Motor neuron (in vitro differentiated cells): ENCODE measurements around the gene RSPH4A. TPM values are rescaled to one million over a fixed set of nuclear protein-coding genes. Genes with fewer than 3 reads are reported as not detected.
A peak's percentile ranks its signal among the peaks of the same experiment; 100 is the strongest.
"Not testable (repeated sequence)": the region's sequence is repeated elsewhere in the genome, so short reads cannot be mapped to it uniquely, and the experiment has no call there.

Source experiments
- ATAC-seq, 8 experiments: fragments of 200-7000 bp; cut with Tn5 transposase; replicated peaks in 6 of 8; 2 replicates each; pipeline ENCODE4 v1.8.0; 2021; ENCODE audit warnings: mild to moderate bottlenecking in 8 of 8, moderate library complexity in 8 of 8
- H3K27ac ChIP-seq, 2 donors: fragments of 250-450 bp; sonication (Bioruptor Pico); 2 replicates each; pipeline ENCODE4 v1.9.0; 2021; ENCODE audit warnings: antibody characterized with exemption in 2 of 2, mild to moderate bottlenecking in 2 of 2, moderate library complexity in 1 of 2
- H3K4me1 ChIP-seq, 2 donors: fragments of 250-450 bp; sonication (Bioruptor Pico); replicated peaks in 1 of 2; 2 replicates each; pipeline ENCODE4 v1.6.1; 2021; ENCODE audit warnings: antibody characterized with exemption in 2 of 2, mild to moderate bottlenecking in 2 of 2, moderate library complexity in 1 of 2
- H3K4me3 ChIP-seq, 5 donors: fragments of 250-450 bp; sonication (Bioruptor Pico); 2 replicates each; pipeline ENCODE4 v1.9.0; 2021; ENCODE audit warnings: antibody characterized with exemption in 5 of 5, mild to moderate bottlenecking in 5 of 5, moderate library complexity in 4 of 5
- WGBS, 10 experiments: fragments of 450-650 bp; shearing (Covaris generic); methylation state at CpG; one replicate each; pipeline ENCODE4 v1.0.0; 2022; 5-methylcytosine and 5-hydroxymethylcytosine counted together
- in situ Hi-C, 9 experiments: fragments of 400-800 bp; cut with MboI; loops; one replicate each; pipeline ENCODE4 v1.15.0; 2021; ENCODE audit warnings: low sequenced_read_pairs in 9 of 9, low pct_unique_long_range_greater_than_20kb in 2 of 9; ENCODE audit not compliant: unreplicated experiment in 9 of 9
- total RNA-seq, 8 experiments: library from RNA; unstranded; fragments of 300-600 nt; gene quantifications; 2 replicates each; pipeline versions ENCODE4 v1.2.3 to v1.2.4, GENCODE V29; 2022

Gene RSPH4A
- total RNA-seq, 8 experiments from 2014 or later = 0.59 to 30.4 (median 1.2) TPM

GRCh38 chr6:116648156-116648555 is 31.9 kb downstream of the RSPH4A start:
- in situ Hi-C loops = no loop called here
- no peak for ATAC-seq
- Histone ChIP-seq H3K4me1 (no peaks in the 10 kb centered on the region), H3K27ac (no peak overlapping the region), H3K4me3 (no peak overlapping the region)
- 68 to 100% (median 77%) methylated on average over 1 to 5 of the region's 5 CpGs for WGBS, 10 experiments

- Histone ChIP-seq H3K4me3 (no peak overlapping the region), H3K4me1 (no peaks in the 10 kb centered on the region), H3K27ac (no peak overlapping the region)
- in situ Hi-C loops = no loop called here
- WGBS, 10 experiments = 83 to 100% (median 97%) methylated on average over 2 to 3 of the region's 3 CpGs; no CpG with 5 or more reads in 1 of the 10 experiments
- no peak for ATAC-seq
These were observed 32.9 kb downstream of the RSPH4A start for GRCh38 chr6:116649129-116649528.

GRCh38 chr6:116651916-116652315 is 35.6 kb downstream of the RSPH4A start:
- ATAC-seq = no peak
- no peak overlapping the region for H3K4me3 ChIP-seq
- in situ Hi-C loops = no loop called here
- H3K4me1 ChIP-seq = no peaks in the 10 kb centered on the region
- 75 to 100% (median 100%) methylated on average over 1 to 4 of the region's 4 CpGs; no CpG with 5 or more reads in 1 of the 10 experiments for WGBS, 10 experiments
- no peak overlapping the region for H3K27ac ChIP-seq

- in situ Hi-C loops = no loop called here
- ATAC-seq = peak in 3 of 8 experiments; percentile 72 to 90 (median 77)
- H3K4me3 ChIP-seq = no peak overlapping the region
- peaks cover 7 to 15% of the 10 kb centered on the region in 2 donors for H3K4me1 ChIP-seq
- H3K27ac ChIP-seq = no peak overlapping the region
These were observed 45.3 kb downstream of the RSPH4A start for GRCh38 chr6:116661594-116661993.

GRCh38 chr6:116662202-116662601 is 45.9 kb downstream of the RSPH4A start:
- Histone ChIP-seq H3K4me1 (peaks cover 11 to 21% of the 10 kb centered on the region in 2 donors), H3K4me3 (no peak overlapping the region), H3K27ac (no peak overlapping the region)
- WGBS, 10 experiments = 40 to 100% (median 83%) methylated on average over 1 of the region's 1 CpG; no CpG with 5 or more reads in 3 of the 10 experiments
- peak in 1 of 8 experiments; percentile 56 for ATAC-seq
- in situ Hi-C loops = no loop called here

- H3K4me3 ChIP-seq = no peak overlapping the region
- ATAC-seq = no peak
- in situ Hi-C loops = no loop called here
- H3K27ac ChIP-seq = no peak overlapping the region
- 75 to 100% (median 98%) methylated on average over 1 to 3 of the region's 3 CpGs for WGBS, 10 experiments
- H3K4me1 ChIP-seq = peaks cover 15 to 26% of the 10 kb centered on the region in 2 donors
These were observed 47.0 kb downstream of the RSPH4A start for GRCh38 chr6:116663308-116663707.

- ATAC-seq, H3K4me3 ChIP-seq, in situ Hi-C loops, H3K27ac ChIP-seq: not testable (repeated sequence)
- WGBS, 10 experiments = 94 to 100% (median 100%) methylated on average over 1 to 2 of the region's 2 CpGs; no CpG with 5 or more reads in 4 of the 10 experiments
- H3K4me1 ChIP-seq = peaks cover 15 to 26% of the 10 kb centered on the region in 2 donors
These were observed 47.9 kb downstream of the RSPH4A start for GRCh38 chr6:116664169-116664568.

GRCh38 chr6:116665464-116665863 is 49.2 kb downstream of the RSPH4A start:
- H3K4me3 ChIP-seq = no peak overlapping the region
- 0 to 100% (median 82%) methylated on average over 1 to 7 of the region's 7 CpGs; no CpG with 5 or more reads in 1 of the 10 experiments for WGBS, 10 experiments
- in situ Hi-C loops = no loop called here
- H3K4me1 ChIP-seq = peaks cover 15 to 26% of the 10 kb centered on the region in 2 donors
- H3K27ac ChIP-seq = no peak overlapping the region
- no peak for ATAC-seq

- Histone ChIP-seq H3K4me3 (peak overlapping the region in 1 of 5 donors; percentile 11), H3K27ac (no peak overlapping the region), H3K4me1 (peaks cover 15 to 26% of the 10 kb centered on the region in 2 donors)
- 29 to 100% (median 71%) methylated on average over 1 of the region's 1 CpG; no CpG with 5 or more reads in 2 of the 10 experiments for WGBS, 10 experiments
- in situ Hi-C loops = no loop called here
- ATAC-seq = no peak
These were observed 50.6 kb downstream of the RSPH4A start for GRCh38 chr6:116666869-116667268.

GRCh38 chr6:116667623-116668022 is 51.3 kb downstream of the RSPH4A start:
- ATAC-seq = no peak
- Histone ChIP-seq H3K27ac (no peak overlapping the region), H3K4me3 (peak overlapping the region; percentile 60 to 81 (median 70)), H3K4me1 (peaks cover 15 to 26% of the 10 kb centered on the region in 2 donors)
- in situ Hi-C loops = no loop called here
- 10 to 45% (median 40%) methylated on average over 3 of the region's 3 CpGs; no CpG with 5 or more reads in 1 of the 10 experiments for WGBS, 10 experiments

- ATAC-seq = no peak
- Histone ChIP-seq H3K4me3 (no peak overlapping the region), H3K27ac (no peak overlapping the region), H3K4me1 (peaks cover 4% of the 10 kb centered on the region in 2 donors)
- WGBS, 10 experiments = 51 to 100% (median 90%) methylated on average over 1 to 4 of the region's 4 CpGs; no CpG with 5 or more reads in 3 of the 10 experiments
- in situ Hi-C loops = no loop called here
These were observed 56.0 kb downstream of the RSPH4A start for GRCh38 chr6:116672306-116672705.

GRCh38 chr6:116676021-116676420 is 59.7 kb downstream of the RSPH4A start:
- 73 to 100% (median 83%) methylated on average over 1 of the region's 1 CpG; no CpG with 5 or more reads in 4 of the 10 experiments for WGBS, 10 experiments
- H3K27ac ChIP-seq = no peak overlapping the region
- in situ Hi-C loops = no loop called here
- ATAC-seq = no peak
- H3K4me3 ChIP-seq = no peak overlapping the region
- no peaks in the 10 kb centered on the region for H3K4me1 ChIP-seq

- 0 to 5% (median 0%) methylated on average over 3 to 20 of the region's 69 CpGs for WGBS, 10 experiments
- ATAC-seq = peak; percentile 93 to 97 (median 96)
- H3K4me1 ChIP-seq = peaks cover 0 to 3% of the 10 kb centered on the region in 2 donors
- H3K4me3 ChIP-seq = peak within 1 kb of the TSS; percentile 66 to 77 (median 70)
- in situ Hi-C loops = no loop called here
- peak within 1 kb of the TSS; percentile 93 to 96 for H3K27ac ChIP-seq
These were observed 64.8 kb downstream of the RSPH4A start, which contains the start of gene KPNA5 for GRCh38 chr6:116680880-116681672. KPNA5 (plus strand) TSS chr6:116681211; CDS start chr6:116681335, 124 bp downstream.
